Effector memory CD8-positive, alpha-beta T cell (primary cell): ENCODE measurements around the gene APP.

Experiments
- ATAC-seq: fragments of 150-1000 bp; cut with Tn5 transposase; replicated peaks from 2 replicates; pipeline ENCODE4 v1.10.0; 2021; ENCODE audit warnings: mild to moderate bottlenecking, moderate library complexity
- DNase-seq, 3 experiments: peaks; one replicate each; pipeline ENCODE4 v3.0.0; 2021
- H3K27ac Mint-ChIP-seq, 2 donors: one replicate each; pipeline ENCODE4 v1.8.0; 2022; ENCODE audit warnings: mild to moderate bottlenecking in 2 of 2, mixed read lengths in 2 of 2, moderate library complexity in 2 of 2
- H3K27me3 Mint-ChIP-seq, 2 donors: one replicate each; pipeline ENCODE4 v1.8.0; 2022; ENCODE audit warnings: mixed read lengths in 2 of 2
- H3K36me3 Mint-ChIP-seq: one replicate; pipeline ENCODE4 v1.8.0; 2022; ENCODE audit warnings: mild to moderate bottlenecking, moderate library complexity, mixed read lengths; ENCODE audit not compliant: insufficient read depth
- H3K4me1 Mint-ChIP-seq, 2 donors: one replicate each; pipeline ENCODE4 v1.8.0; 2022; ENCODE audit warnings: low read depth in 2 of 2, mixed read lengths in 2 of 2
- H3K4me3 Mint-ChIP-seq, 2 donors: one replicate each; pipeline ENCODE4 v1.8.0; 2022; ENCODE audit warnings: mild to moderate bottlenecking in 2 of 2, mixed read lengths in 2 of 2, moderate library complexity in 2 of 2
- H3K9me3 Mint-ChIP-seq, 2 donors: one replicate each; pipeline ENCODE4 v1.8.0; 2022; ENCODE audit warnings: mixed read lengths in 2 of 2
- total RNA-seq, 9 experiments: gene quantifications; one replicate each; lab custom pipeline; 2026; lab: John Stamatoyannopoulos, UW

The APP gene
- 8.4 to 75.6 (median 32.5) reads per million in 9 experiments for total RNA-seq

- H3K36me3 Mint-ChIP-seq = no peaks in the 10 kb centered on the region
- DNase-seq (peak; percentile 62 to 82 (median 69)), ATAC-seq (peak; percentile 90)
- H3K27ac Mint-ChIP-seq = peak within 1 kb of the TSS in 1 of 2 donors; percentile 35
- H3K27me3 Mint-ChIP-seq = peaks cover 40 to 50% of the 10 kb centered on the region in 2 donors
- H3K4me1 Mint-ChIP-seq = peaks cover 12 to 15% of the 10 kb centered on the region in 2 donors
- no peaks in the 10 kb centered on the region for H3K9me3 Mint-ChIP-seq
- H3K4me3 Mint-ChIP-seq = peak within 1 kb of the TSS; percentile 71 to 85
Measured at GRCh38 chr21:26170471-26171257, at the start of gene APP. Gene APP (minus strand): TSS chr21:26170770. CDS start chr21:26170620, 150 bp downstream.

GRCh38 chr21:26212220-26212619 is 41.6 kb upstream of the APP start:
- Mint-ChIP-seq H3K4me3 (no peak overlapping the region), H3K9me3 (peaks cover 3 to 9% of the 10 kb centered on the region in 2 donors), H3K36me3 (no peaks in the 10 kb centered on the region), H3K27ac (no peak overlapping the region), H3K4me1 (no peaks in the 10 kb centered on the region), H3K27me3 (no peaks in the 10 kb centered on the region)
- ATAC-seq = no peak
- DNase-seq = no peak

GRCh38 chr21:26210614-26211013 is 40.0 kb upstream of the APP start:
- H3K27me3 Mint-ChIP-seq = no peaks in the 10 kb centered on the region
- no peak overlapping the region for H3K27ac Mint-ChIP-seq
- ATAC-seq = no peak

GRCh38 chr21:26207021-26207420 is 36.5 kb upstream of the APP start:
- Mint-ChIP-seq H3K9me3 (peaks cover 0 to 5% of the 10 kb centered on the region in 2 donors), H3K27ac (no peak overlapping the region), H3K4me1 (no peaks in the 10 kb centered on the region), H3K36me3 (no peaks in the 10 kb centered on the region), H3K4me3 (no peak overlapping the region), H3K27me3 (no peaks in the 10 kb centered on the region)
- ATAC-seq (no peak), DNase-seq (no peak)

More at GRCh38 chr21:26210614-26211013, 40.0 kb upstream of the APP start:
- H3K9me3 Mint-ChIP-seq = peaks cover 0 to 4% of the 10 kb centered on the region in 2 donors
- no peaks in the 10 kb centered on the region for H3K36me3 Mint-ChIP-seq
- DNase-seq = no peak
- no peak overlapping the region for H3K4me3 Mint-ChIP-seq
- H3K4me1 Mint-ChIP-seq = no peaks in the 10 kb centered on the region

- no peak for ATAC-seq
- H3K27me3 Mint-ChIP-seq = no peaks in the 10 kb centered on the region
- peaks cover 0 to 1% of the 10 kb centered on the region in 2 donors for H3K9me3 Mint-ChIP-seq
- DNase-seq = no peak
- no peak overlapping the region for H3K4me3 Mint-ChIP-seq
- no peaks in the 10 kb centered on the region for H3K4me1 Mint-ChIP-seq
- no peaks in the 10 kb centered on the region for H3K36me3 Mint-ChIP-seq
- no peak overlapping the region for H3K27ac Mint-ChIP-seq
Measured at GRCh38 chr21:26199456-26199855, 28.9 kb upstream of the APP start.

GRCh38 chr21:26195708-26196107 is 25.1 kb upstream of the APP start:
- Mint-ChIP-seq H3K4me3 (no peak overlapping the region), H3K4me1 (no peaks in the 10 kb centered on the region), H3K9me3 (peaks cover 0 to 1% of the 10 kb centered on the region in 2 donors), H3K36me3 (no peaks in the 10 kb centered on the region), H3K27me3 (no peaks in the 10 kb centered on the region), H3K27ac (no peak overlapping the region)
- ATAC-seq (no peak), DNase-seq (no peak)

- no peak for ATAC-seq
- H3K36me3 Mint-ChIP-seq = no peaks in the 10 kb centered on the region
- H3K4me3 Mint-ChIP-seq = no peak overlapping the region
- DNase-seq = no peak
- H3K27ac Mint-ChIP-seq = no peak overlapping the region
- H3K4me1 Mint-ChIP-seq = no peaks in the 10 kb centered on the region
- no peaks in the 10 kb centered on the region for H3K27me3 Mint-ChIP-seq
- peaks cover 0 to 1% of the 10 kb centered on the region in 2 donors for H3K9me3 Mint-ChIP-seq
Measured at GRCh38 chr21:26194811-26195251, 24.3 kb upstream of the APP start.

GRCh38 chr21:26194326-26194725 is 23.8 kb upstream of the APP start:
- Mint-ChIP-seq H3K36me3 (no peaks in the 10 kb centered on the region), H3K27me3 (no peaks in the 10 kb centered on the region), H3K9me3 (peaks cover 0 to 1% of the 10 kb centered on the region in 2 donors), H3K4me3 (no peak overlapping the region), H3K4me1 (no peaks in the 10 kb centered on the region), H3K27ac (no peak overlapping the region)
- DNase-seq = no peak
- no peak for ATAC-seq

GRCh38 chr21:26191609-26192008 is 21.0 kb upstream of the APP start:
- no peak for ATAC-seq
- Mint-ChIP-seq H3K27me3 (no peaks in the 10 kb centered on the region), H3K9me3 (peaks cover 0 to 1% of the 10 kb centered on the region in 2 donors), H3K4me1 (no peaks in the 10 kb centered on the region), H3K27ac (no peak overlapping the region), H3K4me3 (no peak overlapping the region), H3K36me3 (no peaks in the 10 kb centered on the region)
- no peak for DNase-seq

- no peaks in the 10 kb centered on the region for H3K36me3 Mint-ChIP-seq
- peaks cover 4 to 7% of the 10 kb centered on the region in 2 donors for H3K9me3 Mint-ChIP-seq
- DNase-seq (no peak), ATAC-seq (no peak)
- no peak overlapping the region for H3K4me3 Mint-ChIP-seq
- no peaks in the 10 kb centered on the region for H3K4me1 Mint-ChIP-seq
- no peak overlapping the region for H3K27ac Mint-ChIP-seq
- no peaks in the 10 kb centered on the region for H3K27me3 Mint-ChIP-seq
Measured at GRCh38 chr21:26188422-26188821, 17.9 kb upstream of the APP start.

- no peak for DNase-seq
- ATAC-seq = no peak
- no peaks in the 10 kb centered on the region for H3K27me3 Mint-ChIP-seq
- H3K27ac Mint-ChIP-seq = no peak overlapping the region
- peaks cover 4% of the 10 kb centered on the region for H3K36me3 Mint-ChIP-seq
- H3K4me1 Mint-ChIP-seq = no peaks in the 10 kb centered on the region
- no peak overlapping the region for H3K4me3 Mint-ChIP-seq
- peaks cover 3 to 7% of the 10 kb centered on the region in 2 donors for H3K9me3 Mint-ChIP-seq
Measured at GRCh38 chr21:26185446-26185845, 14.9 kb upstream of the APP start.

- no peak overlapping the region for H3K4me3 Mint-ChIP-seq
- no peaks in the 10 kb centered on the region for H3K4me1 Mint-ChIP-seq
- peaks cover 3 to 7% of the 10 kb centered on the region in 2 donors for H3K9me3 Mint-ChIP-seq
- H3K27me3 Mint-ChIP-seq = no peaks in the 10 kb centered on the region
- H3K36me3 Mint-ChIP-seq = peaks cover 4% of the 10 kb centered on the region
- H3K27ac Mint-ChIP-seq = no peak overlapping the region
- DNase-seq (no peak), ATAC-seq (no peak)
Measured at GRCh38 chr21:26185021-26185420, 14.5 kb upstream of the APP start.

GRCh38 chr21:26179501-26179900 is 8.9 kb upstream of the APP start:
- ATAC-seq (no peak), DNase-seq (no peak)
- Mint-ChIP-seq H3K27me3 (peaks cover 0 to 3% of the 10 kb centered on the region in 2 donors), H3K4me1 (no peaks in the 10 kb centered on the region), H3K9me3 (no peaks in the 10 kb centered on the region), H3K27ac (no peak overlapping the region), H3K36me3 (peaks cover 4% of the 10 kb centered on the region), H3K4me3 (no peak overlapping the region)

- ATAC-seq = no peak
- no peaks in the 10 kb centered on the region for H3K36me3 Mint-ChIP-seq
- DNase-seq = no peak
- H3K27me3 Mint-ChIP-seq = peaks cover 0 to 16% of the 10 kb centered on the region in 2 donors
- H3K4me3 Mint-ChIP-seq = no peak overlapping the region
- H3K9me3 Mint-ChIP-seq = no peaks in the 10 kb centered on the region
- no peak overlapping the region for H3K27ac Mint-ChIP-seq
- H3K4me1 Mint-ChIP-seq = no peaks in the 10 kb centered on the region
Measured at GRCh38 chr21:26177746-26178426, 7.3 kb upstream of the APP start.
